Lower lobe of right lung (tissue), 2 donors: ENCODE measurements around the gene HPSE2. TPM values are rescaled to one million over a fixed set of nuclear protein-coding genes. Genes with fewer than 3 reads are reported as not detected.

Source experiments
- ATAC-seq, 2 donors: fragments of 200-7000 bp; cut with Tn5 transposase; one replicate each; pipeline ENCODE4 v1.9.1; 2020 to 2022; ENCODE audit warnings: mild to moderate bottlenecking in 2 of 2, moderate library complexity in 2 of 2
- DNase-seq: peaks from one replicate; pipeline ENCODE4 v3.0.0-alpha.2; 2020
- H3K27ac ChIP-seq: fragments of 200-600 bp; one replicate; pipeline ENCODE4 v1.8.0; 2022
- H3K27me3 ChIP-seq: fragments of 200-600 bp; one replicate; pipeline ENCODE4 v1.8.0; 2022; ENCODE audit warnings: low read depth
- H3K36me3 ChIP-seq: fragments of 200-600 bp; one replicate; pipeline ENCODE4 v1.8.0; 2022; ENCODE audit warnings: mild to moderate bottlenecking
- H3K4me1 ChIP-seq: fragments of 200-600 bp; one replicate; pipeline ENCODE4 v1.8.0; 2022
- H3K4me3 ChIP-seq: fragments of 200-600 bp; one replicate; pipeline ENCODE4 v1.8.0; 2022; ENCODE audit warnings: mild to moderate bottlenecking
- H3K9me3 ChIP-seq: fragments of 200-600 bp; one replicate; pipeline ENCODE4 v1.8.0; 2022
- CTCF ChIP-seq: fragments of 200-600 bp; IDR thresholded peaks from one replicate; pipeline ENCODE4 v1.8.0; 2022; ENCODE audit warnings: antibody characterized with exemption, mild to moderate bottlenecking
- intact Hi-C: fragments of 100-400 bp; cut with DNase I; formaldehyde crosslinking; loops from one replicate; pipeline ENCODE4 v1.11.0; 2022
- total RNA-seq: library from RNA; stranded (reverse); fragmentation: NEBNext Ultra II Directional; extraction: Animal tissue kit (Norgen Biotek cat#: 25700); gene quantifications from one replicate; pipeline ENCODE4 v1.2.1, GENCODE V29; 2021
- donor health status: DM: no; HTN: yes; CAD: no; lungs with severe emphysema.

Gene HPSE2
- total RNA-seq, 1 donor from 2014 or later, result 0.77 TPM

- no peak for TF ChIP-seq CTCF
- intact Hi-C loops, result no loop called here
- no peak for ATAC-seq
- Histone ChIP-seq H3K9me3 (no peaks in the 10 kb centered on the region), H3K27me3 (no peaks in the 10 kb centered on the region), H3K36me3 (no peaks in the 10 kb centered on the region), H3K4me1 (no peaks in the 10 kb centered on the region), H3K4me3 (no peak overlapping the region), H3K27ac (no peak overlapping the region)
- DNase-seq, result no peak
Observed at GRCh38 chr10:98878418-98878817, 357.2 kb downstream of the HPSE2 start.

GRCh38 chr10:98861962-98862361, 373.7 kb downstream of the HPSE2 start:
- H3K27ac ChIP-seq, result no peak overlapping the region
- ATAC-seq (no peak), DNase-seq (no peak)
- H3K27me3 ChIP-seq, result no peaks in the 10 kb centered on the region
- no peaks in the 10 kb centered on the region for H3K36me3 ChIP-seq
- no peak overlapping the region for H3K4me3 ChIP-seq
- TF ChIP-seq CTCF, result no peak
- H3K4me1 ChIP-seq, result no peaks in the 10 kb centered on the region
- intact Hi-C loops, result no loop called here
- peaks cover 9% of the 10 kb centered on the region for H3K9me3 ChIP-seq

DNA sequence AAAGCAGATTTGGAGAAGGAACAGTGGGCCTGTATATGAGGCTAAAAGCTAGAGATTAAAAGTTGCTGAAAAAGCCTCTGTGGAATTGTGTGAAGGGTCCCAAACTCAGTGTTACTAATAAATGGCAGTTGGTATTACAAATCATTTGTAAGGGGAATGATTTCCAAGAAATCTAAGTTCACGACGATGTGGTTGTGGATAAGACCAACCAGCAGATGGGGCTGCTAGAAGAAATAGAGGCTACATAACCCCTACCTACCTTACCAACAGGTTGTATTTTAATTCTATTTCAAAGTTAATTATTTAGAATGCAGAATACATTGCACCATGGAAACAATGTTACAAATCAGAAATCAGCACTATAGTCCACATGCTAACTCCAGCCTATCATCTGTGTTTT, 377.1 kb downstream of the HPSE2 start:
- no peaks in the 10 kb centered on the region for H3K27me3 ChIP-seq
- TF ChIP-seq CTCF, result no peak
- ATAC-seq (no peak), DNase-seq (no peak)
- intact Hi-C loops, result no loop called here
- no peak overlapping the region for H3K27ac ChIP-seq
- no peaks in the 10 kb centered on the region for H3K4me1 ChIP-seq
- no peaks in the 10 kb centered on the region for H3K36me3 ChIP-seq
- no peaks in the 10 kb centered on the region for H3K9me3 ChIP-seq
- H3K4me3 ChIP-seq, result no peak overlapping the region

DNA sequence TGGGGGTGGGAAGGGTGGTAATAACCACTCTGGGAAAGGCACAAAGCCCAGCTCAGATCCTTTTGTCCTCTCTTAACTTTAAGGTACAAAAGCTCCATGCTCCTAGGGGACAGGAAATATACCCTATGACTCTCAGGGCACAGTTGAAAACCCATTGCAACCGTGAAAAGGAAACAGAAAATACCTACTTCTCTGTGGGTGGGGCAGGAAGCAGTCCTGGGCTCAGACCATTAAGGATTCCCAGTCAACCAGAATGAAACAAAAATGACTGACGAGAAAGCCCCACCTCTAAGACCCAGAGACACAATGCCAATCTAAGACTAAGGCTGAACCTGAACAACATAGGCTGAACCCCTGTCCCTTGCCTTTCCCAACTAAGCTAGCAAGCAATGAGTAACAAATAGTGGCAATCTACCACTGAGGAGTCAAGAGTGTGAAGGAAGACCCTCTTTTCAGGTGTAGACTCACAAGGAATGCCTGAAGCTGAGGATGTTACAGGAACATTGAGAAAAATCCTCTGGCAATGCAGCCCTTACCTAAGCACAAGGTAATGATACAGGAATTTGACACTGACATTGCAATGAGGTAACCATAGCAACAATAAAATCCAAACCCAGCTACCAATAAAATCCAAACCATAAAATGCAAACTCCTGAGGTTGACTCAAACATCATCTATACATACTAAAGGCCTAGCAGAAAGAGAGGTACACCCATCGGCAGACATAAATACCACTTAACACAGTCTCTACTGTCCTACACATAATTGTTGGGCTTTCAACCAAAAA, 380.1 kb downstream of the HPSE2 start:
- Histone ChIP-seq H3K36me3 (no peaks in the 10 kb centered on the region), H3K27me3 (no peaks in the 10 kb centered on the region), H3K4me3 (no peak overlapping the region), H3K27ac (no peak overlapping the region), H3K9me3 (no peaks in the 10 kb centered on the region), H3K4me1 (no peaks in the 10 kb centered on the region)
- DNase-seq (no peak), ATAC-seq (no peak)
- no peak for TF ChIP-seq CTCF
- intact Hi-C loops, result no loop called here

DNA sequence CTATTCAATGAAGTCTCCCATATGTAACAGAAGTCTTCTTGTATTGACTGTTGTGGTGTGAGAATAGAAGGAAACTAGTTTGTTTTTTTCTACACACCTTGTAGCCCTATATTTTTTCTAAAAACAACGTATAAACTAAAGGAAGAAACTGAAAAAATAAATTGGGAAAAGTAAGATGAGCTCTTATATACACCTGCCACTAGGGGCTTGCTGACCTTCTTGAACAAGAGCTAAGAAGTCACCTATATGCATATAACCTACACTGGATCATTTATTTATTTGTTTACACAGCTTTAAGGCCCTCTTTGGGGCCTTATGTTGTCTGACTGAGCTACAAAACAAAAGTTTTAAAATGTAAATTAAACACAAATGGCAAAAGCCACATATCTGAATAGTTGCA, 383.0 kb downstream of the HPSE2 start:
- intact Hi-C loops, result no loop called here
- DNase-seq (no peak), ATAC-seq (no peak)
- Histone ChIP-seq H3K4me1 (no peaks in the 10 kb centered on the region), H3K27me3 (no peaks in the 10 kb centered on the region), H3K4me3 (no peak overlapping the region), H3K27ac (no peak overlapping the region), H3K36me3 (no peaks in the 10 kb centered on the region), H3K9me3 (no peaks in the 10 kb centered on the region)
- no peak for TF ChIP-seq CTCF
